Suppressor macrophage treated with lipopolysaccharide for 4 hours (primary cell): ENCODE measurements around the gene NME1.
"Not testable (repeated sequence)": the region's sequence is repeated elsewhere in the genome, so short reads cannot be mapped to it uniquely, and the experiment has no call there.

Experiments
- DNase-seq: peaks from one replicate; pipeline ENCODE4 v3.0.0-alpha.2; 2020

The NME1 gene

GRCh38 chr17:51147650-51148049, 5.7 kb upstream of the NME1 start:
- DNase-seq: peak; percentile 73

- no peak for DNase-seq
Measured at GRCh38 chr17:51149163-51149562, 4.2 kb upstream of the NME1 start.

GRCh38 chr17:51150932-51151331, 2.4 kb upstream of the NME1 start:
- DNase-seq: no peak

GRCh38 chr17:51152766-51153209, 571 bp upstream of the NME1 start:
- DNase-seq: peak; percentile 36

- no peak for DNase-seq
Measured at GRCh38 chr17:51154176-51154575, 817 bp downstream of the NME1 start.

GRCh38 chr17:51155416-51155815, 2.1 kb downstream of the NME1 start:
- DNase-seq: no peak

- DNase-seq: no peak
Measured at GRCh38 chr17:51159604-51160003, 6.2 kb downstream of the NME1 start.

GRCh38 chr17:51161541-51161940, 8.2 kb downstream of the NME1 start:
- no peak for DNase-seq

- no peak for DNase-seq
Measured at GRCh38 chr17:51164911-51165679, 11.7 kb downstream of the NME1 start.

- no peak for DNase-seq
Measured at GRCh38 chr17:51165680-51166197, 12.4 kb downstream of the NME1 start.

- DNase-seq: peak; percentile 90
Measured at GRCh38 chr17:51166198-51166986, 13.0 kb downstream of the NME1 start, which contains the start of gene NME2. Gene NME2, plus strand, starts transcription at chr17:51166411. Its CDS starts 420 bp downstream, at chr17:51166831.

GRCh38 chr17:51166987-51167931, 13.9 kb downstream of the NME1 start:
- DNase-seq: peak; percentile 54

GRCh38 chr17:51169340-51169739, 16.0 kb downstream of the NME1 start:
- DNase-seq: no peak

GRCh38 chr17:51170736-51171135, 17.4 kb downstream of the NME1 start:
- no peak for DNase-seq

GRCh38 chr17:51172030-51172429, 18.7 kb downstream of the NME1 start:
- not testable (repeated sequence) for DNase-seq

- no peak for DNase-seq
Measured at GRCh38 chr17:51180486-51180885, 27.1 kb downstream of the NME1 start.

- DNase-seq: no peak
Measured at GRCh38 chr17:51184124-51184523, 30.8 kb downstream of the NME1 start.

GRCh38 chr17:51185763-51186332, 32.5 kb downstream of the NME1 start:
- DNase-seq: no peak

- no peak for DNase-seq
Measured at GRCh38 chr17:51188271-51188833, 35.0 kb downstream of the NME1 start.

- DNase-seq: no peak
Measured at GRCh38 chr17:51189162-51189561, 35.8 kb downstream of the NME1 start.

GRCh38 chr17:51189628-51190027, 36.3 kb downstream of the NME1 start:
- DNase-seq: peak; percentile 2

GRCh38 chr17:51191895-51192294, 38.5 kb downstream of the NME1 start:
- DNase-seq: no peak
